Mammary epithelial cell (primary cell): ENCODE results near the gene CCDC172.

ENCODE experiments used
- EZH2 ChIP-seq: IDR thresholded peaks from 2 replicates; pipeline ENCODE4 v1.6.1; 2012; ENCODE audit warnings: low read length, inconsistent platforms, borderline replicate concordance
- TF ChIP-seq, protein P1 (sequence below), 2 donors: IDR thresholded peaks in 1 of 2; conservative IDR thresholded peaks in 1 of 2; 2 replicates each; pipeline ENCODE4 v1.5.1; 2011 to 2012; ENCODE audit warnings: inconsistent platforms in 2 of 2, low read length in 2 of 2, mild to moderate bottlenecking in 2 of 2, control low read depth in 1 of 2, low read depth in 1 of 2; ENCODE audit not compliant: insufficient read depth in 1 of 2; ENCODE audit errors: extremely low read depth in 1 of 2

DNA sequence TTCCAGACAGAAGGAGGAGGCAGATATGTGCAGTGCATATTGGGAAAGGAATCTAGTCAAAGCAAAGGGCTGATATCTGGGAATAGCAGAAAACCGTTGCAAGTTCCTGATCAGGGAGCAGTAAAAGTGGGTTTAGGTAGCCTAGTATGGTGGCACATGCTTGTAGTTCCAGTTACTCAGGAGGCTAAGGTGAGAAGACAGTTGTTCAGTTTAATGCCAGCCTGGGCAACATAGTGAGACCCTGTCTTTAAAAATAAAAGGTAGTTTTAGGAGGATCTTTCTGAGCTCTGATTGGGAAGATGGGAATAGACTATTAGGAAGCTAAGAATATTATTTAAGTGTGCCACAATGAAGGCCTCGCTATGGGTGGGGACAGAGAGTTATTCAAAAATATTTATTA is 1.7 kb downstream of the CCDC172 start:
- TF ChIP-seq, protein P1, sequence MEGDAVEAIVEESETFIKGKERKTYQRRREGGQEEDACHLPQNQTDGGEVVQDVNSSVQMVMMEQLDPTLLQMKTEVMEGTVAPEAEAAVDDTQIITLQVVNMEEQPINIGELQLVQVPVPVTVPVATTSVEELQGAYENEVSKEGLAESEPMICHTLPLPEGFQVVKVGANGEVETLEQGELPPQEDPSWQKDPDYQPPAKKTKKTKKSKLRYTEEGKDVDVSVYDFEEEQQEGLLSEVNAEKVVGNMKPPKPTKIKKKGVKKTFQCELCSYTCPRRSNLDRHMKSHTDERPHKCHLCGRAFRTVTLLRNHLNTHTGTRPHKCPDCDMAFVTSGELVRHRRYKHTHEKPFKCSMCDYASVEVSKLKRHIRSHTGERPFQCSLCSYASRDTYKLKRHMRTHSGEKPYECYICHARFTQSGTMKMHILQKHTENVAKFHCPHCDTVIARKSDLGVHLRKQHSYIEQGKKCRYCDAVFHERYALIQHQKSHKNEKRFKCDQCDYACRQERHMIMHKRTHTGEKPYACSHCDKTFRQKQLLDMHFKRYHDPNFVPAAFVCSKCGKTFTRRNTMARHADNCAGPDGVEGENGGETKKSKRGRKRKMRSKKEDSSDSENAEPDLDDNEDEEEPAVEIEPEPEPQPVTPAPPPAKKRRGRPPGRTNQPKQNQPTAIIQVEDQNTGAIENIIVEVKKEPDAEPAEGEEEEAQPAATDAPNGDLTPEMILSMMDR (conservative IDR thresholded peaks at IDR 0.05 in 1 of 2, IDR thresholded peaks at IDR 0.05 in 1 of 2; ENCODE audit: extremely low read depth in 1 of 2, insufficient read depth in 1 of 2, low read depth in 1 of 2, low read length in 2 of 2), result no peak
- no peak for TF ChIP-seq EZH2
